ENCODE measurements around the gene TMEM185B. TPM values are rescaled to one million over a fixed set of nuclear protein-coding genes. Genes with fewer than 3 reads are reported as not detected.
"Not testable (repeated sequence)": the region's sequence is repeated elsewhere in the genome, so short reads cannot be mapped to it uniquely, and the experiment has no call there.

Gene TMEM185B
- total and polyA plus RNA-seq, 2 of the 4 experiments (the other 2 are of a cell fraction), result 17.7 to 26.1 TPM

GRCh38 chr2:120235158-120235557, 12.0 kb upstream of the TMEM185B start:
- no CpG with 5 or more reads among the region's 2 CpGs for WGBS, 2 experiments (ENCODE audit: extremely low coverage in 2 of 2, insufficient read length in 1 of 2)
- H2BK20ac ChIP-seq (ENCODE audit: low read depth, low read length); H3K36me3 ChIP-seq (ENCODE audit: control insufficient read depth, insufficient read depth, low read length); H2AK5ac ChIP-seq (ENCODE audit: low read depth, low read length); H3K4ac ChIP-seq (ENCODE audit: low read depth, low read length); H3K14ac ChIP-seq (replicated peaks; ENCODE audit: low read depth, low read length); H3K9ac ChIP-seq (ENCODE audit: low read depth, low read length); H2BK5ac ChIP-seq (ENCODE audit: low read depth, low read length, poor library complexity, severe bottlenecking); H2AFZ ChIP-seq (replicated peaks; ENCODE audit: low read length, poor library complexity); H2BK15ac ChIP-seq (ENCODE audit: low read depth, low read length); H3K4me3 ChIP-seq (ENCODE audit: insufficient read depth, low read depth, low read length); POLR2A ChIA-PET (ENCODE audit: unreplicated experiment); CTCF ChIA-PET; intact Hi-C loops (cut with micrococcal nuclease); H3K27me3 ChIP-seq (ENCODE audit: control insufficient read depth, insufficient read depth, low read length); H4K20me1 ChIP-seq (ENCODE audit: insufficient read depth, low read length); H3K23ac ChIP-seq (ENCODE audit: low read depth, low read length); H2AK9ac ChIP-seq (replicated peaks; ENCODE audit: low read depth, low read length, poor library complexity); H3K79me1 ChIP-seq (ENCODE audit: low read depth in 1 of 2, low read length in 2 of 2); H4K5ac ChIP-seq (ENCODE audit: low read depth, low read length); dilution Hi-C loops (cut with HindIII; ENCODE audit: low sequenced_read_pairs, unreplicated experiment); H3K9me3 ChIP-seq (ENCODE audit: control insufficient read depth, insufficient read depth, low read length); H4K8ac ChIP-seq (ENCODE audit: low read depth in 2 of 2, low read length in 2 of 2); ATAC-seq (ENCODE audit: low read depth); H2BK120ac ChIP-seq (ENCODE audit: low read depth, low read length); H4K91ac ChIP-seq (ENCODE audit: insufficient read depth, low read depth, low read length); H3K27ac ChIP-seq (ENCODE audit: insufficient read depth, low read length); H3K4me2 ChIP-seq (ENCODE audit: low read depth, low read length); BruUV-seq (replicated peaks); DNase-seq; H3K18ac ChIP-seq (ENCODE audit: low read depth, low read length); H3K56ac ChIP-seq (ENCODE audit: extremely low read depth, insufficient read depth, low read length): not testable (repeated sequence)
- Histone ChIP-seq H3K9me1 (ENCODE audit: insufficient read depth, low read length) (peaks cover 15% of the 10 kb centered on the region), H3K4me1 (ENCODE audit: control insufficient read depth, insufficient read depth, low read length) (peaks cover 20% of the 10 kb centered on the region)
- in situ Hi-C loops (cut with MboI; ENCODE audit: low sequenced_read_pairs), result loop anchor here (25.0 kb wide), 1 partner anchor 998 kb away; no protein-coding TSS in a partner anchor

Data from IMR-90 (cell line).